Subcutaneous adipose tissue (tissue), 4 donors: ENCODE data around the gene EFHC1. TPM values are rescaled to one million over a fixed set of nuclear protein-coding genes. Genes with fewer than 3 reads are reported as not detected.

Experiments used
- total RNA-seq, 4 donors: library from RNA; depleted of rRNA; stranded (reverse); fragments of >200 nt; gene quantifications; one replicate each; pipeline ENCODE4 v1.1.0, GENCODE V29; 2016
- TF ChIP-seq, protein P1 (sequence below): fragments of 450-650 bp; IDR thresholded peaks from one replicate; pipeline ENCODE4 v1.5.1; 2016; ENCODE audit warnings: low read depth, mild to moderate bottlenecking, control low read depth, antibody characterized with exemption, moderate library complexity

Gene EFHC1
- total RNA-seq, 4 donors from 2014 or later, result 26.2 to 33.9 (median 27.3) TPM

DNA sequence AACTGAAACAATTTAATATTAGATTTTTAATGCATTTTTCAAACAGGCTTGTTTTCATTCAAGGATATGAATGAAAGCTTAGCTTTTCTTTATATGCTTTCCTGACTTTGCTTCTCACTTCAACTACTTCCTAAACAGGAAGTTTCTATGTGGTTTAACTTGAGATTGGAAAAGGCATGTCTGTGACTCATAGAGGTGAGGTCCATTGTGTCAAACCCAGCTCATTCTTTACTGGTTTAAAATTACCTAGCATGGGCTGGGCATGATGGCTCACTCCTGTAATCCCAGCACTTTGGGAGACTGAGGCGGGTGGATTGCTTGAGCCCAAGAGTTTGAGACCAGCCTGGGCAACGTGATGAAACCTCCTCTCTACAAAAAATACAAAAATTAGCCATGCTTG, 34.4 kb downstream of the EFHC1 start:
- TF ChIP-seq, protein P1, sequence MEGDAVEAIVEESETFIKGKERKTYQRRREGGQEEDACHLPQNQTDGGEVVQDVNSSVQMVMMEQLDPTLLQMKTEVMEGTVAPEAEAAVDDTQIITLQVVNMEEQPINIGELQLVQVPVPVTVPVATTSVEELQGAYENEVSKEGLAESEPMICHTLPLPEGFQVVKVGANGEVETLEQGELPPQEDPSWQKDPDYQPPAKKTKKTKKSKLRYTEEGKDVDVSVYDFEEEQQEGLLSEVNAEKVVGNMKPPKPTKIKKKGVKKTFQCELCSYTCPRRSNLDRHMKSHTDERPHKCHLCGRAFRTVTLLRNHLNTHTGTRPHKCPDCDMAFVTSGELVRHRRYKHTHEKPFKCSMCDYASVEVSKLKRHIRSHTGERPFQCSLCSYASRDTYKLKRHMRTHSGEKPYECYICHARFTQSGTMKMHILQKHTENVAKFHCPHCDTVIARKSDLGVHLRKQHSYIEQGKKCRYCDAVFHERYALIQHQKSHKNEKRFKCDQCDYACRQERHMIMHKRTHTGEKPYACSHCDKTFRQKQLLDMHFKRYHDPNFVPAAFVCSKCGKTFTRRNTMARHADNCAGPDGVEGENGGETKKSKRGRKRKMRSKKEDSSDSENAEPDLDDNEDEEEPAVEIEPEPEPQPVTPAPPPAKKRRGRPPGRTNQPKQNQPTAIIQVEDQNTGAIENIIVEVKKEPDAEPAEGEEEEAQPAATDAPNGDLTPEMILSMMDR, result no peak

DNA sequence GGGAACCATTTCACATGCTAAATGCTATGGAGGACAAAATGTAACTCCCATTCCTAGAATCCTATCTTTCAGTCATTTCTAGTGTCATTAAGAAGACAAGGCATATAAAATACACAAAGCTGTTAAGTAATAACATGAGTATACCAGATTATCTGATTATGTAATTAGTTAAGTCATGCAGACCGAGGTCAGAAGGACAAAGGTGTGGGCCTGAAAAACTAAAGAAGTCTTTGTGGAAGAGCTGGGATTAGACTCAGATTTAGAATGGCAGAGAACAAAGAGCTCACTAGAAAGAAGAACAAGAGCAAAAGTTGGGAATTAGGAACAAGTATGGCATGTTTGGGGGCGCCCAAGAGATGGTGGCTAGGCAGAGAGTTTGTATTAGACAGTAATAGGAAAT, 37.0 kb downstream of the EFHC1 start:
- TF ChIP-seq, protein P1, result no peak

DNA sequence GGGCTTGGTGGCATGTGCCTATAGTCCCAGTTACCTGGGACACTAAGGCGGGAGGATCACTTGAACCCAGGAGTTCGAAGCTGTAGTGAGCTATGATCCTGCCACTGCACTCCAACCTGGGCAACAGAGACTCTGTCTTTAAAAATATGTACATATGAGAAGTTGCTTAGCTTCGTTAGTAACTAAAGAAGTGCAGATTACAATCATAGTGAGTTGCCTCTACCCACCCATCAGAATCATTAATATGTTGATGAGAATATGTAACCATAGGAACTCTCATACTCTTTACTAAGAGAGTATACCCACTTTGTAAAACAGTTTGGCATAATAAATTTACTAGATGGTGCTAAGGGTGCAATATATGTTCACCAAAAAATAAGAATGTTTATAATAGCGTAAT, 54.0 kb downstream of the EFHC1 start:
- TF ChIP-seq, protein P1, result no peak

DNA sequence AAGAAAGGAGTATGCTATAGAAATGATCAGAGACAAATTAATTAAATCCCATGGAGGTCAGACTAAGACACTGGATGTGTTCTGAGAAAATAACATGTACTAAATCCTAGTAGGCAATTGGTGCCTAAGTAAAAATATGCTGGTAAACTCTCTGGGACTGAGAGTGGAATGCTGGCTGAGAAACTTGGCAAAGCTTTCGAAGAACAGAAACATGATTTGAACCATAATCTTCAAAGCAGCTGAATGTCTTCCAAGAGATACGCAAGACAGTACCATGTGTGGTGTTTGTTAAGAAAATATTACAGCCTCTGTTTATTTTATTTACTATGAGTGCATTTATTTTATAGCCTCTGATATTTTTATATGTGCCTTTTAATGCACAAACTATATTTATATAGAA, 55.2 kb downstream of the EFHC1 start:
- TF ChIP-seq, protein P1, result no peak

DNA sequence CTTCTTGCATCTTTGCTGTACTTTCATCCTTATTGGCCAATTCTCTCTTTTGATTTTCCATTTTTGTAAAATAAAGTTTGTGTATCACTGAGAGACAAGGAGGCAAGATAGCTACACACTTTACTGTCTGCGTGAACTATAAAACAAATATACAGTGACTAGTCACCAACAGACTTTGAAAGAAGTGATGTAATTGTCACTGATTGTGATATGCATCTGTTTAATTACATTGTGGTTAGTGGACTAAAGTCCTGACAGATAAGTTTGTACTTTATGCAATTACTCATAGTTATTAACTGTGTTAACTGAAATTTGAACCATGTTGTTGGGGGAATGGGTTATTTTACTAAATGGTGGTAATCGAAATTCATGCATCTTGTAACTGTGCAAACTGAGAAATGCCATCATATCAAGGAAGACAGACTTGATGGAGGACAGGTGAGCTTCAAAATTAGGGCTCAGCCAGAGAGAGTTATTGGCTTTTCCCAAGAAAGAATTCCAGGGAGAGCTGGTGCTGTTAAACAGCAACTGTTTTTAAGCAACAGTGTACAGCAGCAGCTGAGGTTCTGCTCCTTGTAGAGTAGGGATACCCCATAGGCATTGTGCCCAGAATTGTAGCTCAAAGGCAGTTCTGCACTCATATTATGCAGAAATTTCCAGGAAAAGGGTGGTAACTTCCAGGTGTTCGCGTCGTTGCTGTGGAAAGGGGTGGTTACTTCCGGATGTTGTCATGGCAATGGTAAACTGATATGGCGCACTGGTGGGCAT, 62.9 kb downstream of the EFHC1 start:
- TF ChIP-seq, protein P1, result no peak

DNA sequence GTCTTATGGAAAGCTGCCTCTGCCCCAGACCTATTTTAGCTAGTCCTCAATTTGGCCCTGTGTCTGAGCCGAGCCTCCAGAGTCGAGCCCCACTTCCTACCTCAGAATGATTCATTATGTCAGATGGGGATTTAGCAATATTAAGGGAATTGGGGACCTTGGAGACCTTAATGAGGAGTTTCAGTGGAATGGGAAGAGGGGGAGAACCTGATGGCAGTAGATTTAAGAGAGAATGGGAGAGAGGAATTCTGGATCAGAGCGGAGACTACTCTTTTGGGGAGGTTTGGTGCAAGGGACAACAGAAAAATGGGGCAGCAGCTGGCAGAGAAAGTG, 63.5 kb downstream of the EFHC1 start:
- TF ChIP-seq, protein P1, result no peak

DNA sequence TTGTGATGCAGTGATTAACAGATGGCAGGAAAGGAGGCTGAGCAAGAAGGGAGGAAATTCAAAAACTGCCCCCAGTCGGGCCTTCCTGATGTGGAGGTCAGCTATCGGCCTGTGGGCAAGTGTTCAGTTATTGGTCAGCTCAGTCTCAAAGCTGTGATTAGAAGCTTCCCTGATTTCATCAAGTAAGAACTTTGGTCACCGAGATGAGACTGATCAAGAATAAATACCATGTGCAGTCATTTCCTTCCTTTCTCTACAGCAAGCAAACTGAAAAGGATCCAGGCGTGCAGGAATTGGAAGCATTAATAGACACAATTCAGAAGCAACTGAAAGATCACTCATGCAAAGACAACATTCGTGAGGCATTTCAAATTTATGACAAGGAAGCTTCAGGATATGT, 69.7 kb downstream of the EFHC1 start:
- TF ChIP-seq, protein P1, result no peak
